Measurements from ENCODE around the gene LYSMD4.
A peak's percentile ranks its signal among the peaks of the same experiment; 100 is the strongest.

The LYSMD4 gene

DNA sequence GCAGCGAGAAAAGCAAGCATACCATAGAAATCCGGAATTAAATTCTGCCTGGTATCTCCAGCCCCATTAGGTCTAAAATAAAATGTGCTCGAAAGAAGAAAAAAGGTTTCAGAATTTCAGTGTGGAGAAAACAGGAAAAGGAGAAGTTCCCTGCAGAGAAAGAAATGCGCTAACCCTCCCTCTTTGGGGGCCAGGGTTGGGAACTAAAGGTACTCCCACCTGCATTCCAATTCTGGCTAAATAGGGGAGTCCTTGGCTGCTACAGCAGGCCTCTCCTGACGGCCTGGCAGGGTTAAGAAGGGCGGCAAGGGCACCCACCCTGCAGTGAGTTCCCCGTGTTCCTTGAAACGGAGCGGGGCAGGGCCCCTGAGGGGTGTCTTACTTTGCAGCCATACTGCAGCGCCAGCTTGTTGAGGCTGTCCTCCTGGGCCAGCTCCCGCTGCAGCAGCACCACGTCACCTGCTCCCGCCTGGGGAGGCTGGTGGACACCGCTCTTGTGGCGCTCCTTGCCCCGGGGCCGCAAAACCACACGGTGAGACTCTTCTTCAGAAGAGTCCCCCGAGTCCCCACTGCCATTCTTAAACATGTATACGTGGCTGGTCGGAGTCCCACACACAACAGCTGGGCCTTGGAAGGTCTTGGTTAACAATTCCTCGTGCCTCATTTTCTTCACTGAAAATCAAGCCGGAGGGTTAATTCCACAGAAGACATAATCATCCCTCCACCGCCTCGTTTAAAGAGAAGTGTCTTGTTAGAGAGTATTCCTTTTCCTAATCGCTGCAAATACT is 1.7 kb downstream of the LYSMD4 start:
- no peak for DNase-seq (ENCODE audit: low read depth, low spot score)

DNA sequence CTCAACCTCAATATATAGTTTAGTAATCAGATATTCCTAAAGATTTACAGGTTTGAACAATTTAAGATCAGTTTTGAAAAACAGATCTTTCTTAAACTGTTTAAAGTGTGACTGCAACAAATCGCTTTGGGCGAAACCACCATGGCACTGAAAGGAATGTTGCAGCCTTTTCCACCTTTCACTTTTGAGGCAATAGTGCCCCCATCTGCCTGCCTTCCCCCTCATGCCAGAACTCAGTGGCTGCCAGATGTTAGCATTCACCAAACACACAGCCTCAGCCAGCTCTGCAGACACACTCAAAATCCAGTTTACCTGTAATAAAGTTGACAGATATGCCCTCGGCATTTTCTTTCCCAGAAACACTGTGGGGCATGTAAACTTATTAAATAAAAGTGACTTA is 3.3 kb downstream of the LYSMD4 start:
- DNase-seq (ENCODE audit: low read depth, low spot score), result peak; percentile 63

- no peak for DNase-seq (ENCODE audit: low read depth, low spot score)
Measured at GRCh38 chr15:99729327-99729726, 3.9 kb downstream of the LYSMD4 start.

DNA sequence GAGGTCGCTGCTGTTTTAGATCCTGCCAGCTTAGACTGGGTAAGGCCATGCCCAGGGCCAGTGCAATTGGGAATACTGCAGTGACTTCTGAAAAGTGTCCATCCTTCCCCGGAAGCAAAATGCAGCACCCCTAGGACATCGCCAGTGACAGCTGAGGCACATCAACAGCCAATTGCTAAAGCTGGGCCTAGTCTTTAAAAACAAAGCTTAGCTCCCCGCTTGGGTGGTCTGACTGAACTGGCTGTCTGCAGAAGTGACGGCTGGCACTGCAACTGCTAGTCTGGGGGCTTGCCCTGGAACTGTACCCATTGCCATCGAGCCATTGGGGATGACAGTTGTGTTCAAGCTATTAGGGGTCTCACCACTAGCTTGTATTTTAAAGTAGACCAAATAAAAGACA is 4.3 kb downstream of the LYSMD4 start:
- no peak for DNase-seq (ENCODE audit: low read depth, low spot score)

GRCh38 chr15:99727733-99728132 is 5.5 kb downstream of the LYSMD4 start:
- no peak for DNase-seq (ENCODE audit: low read depth, low spot score)

- no peak for DNase-seq (ENCODE audit: low read depth, low spot score)
Measured at GRCh38 chr15:99727330-99727729, 5.9 kb downstream of the LYSMD4 start.

GRCh38 chr15:99726333-99726732 is 6.9 kb downstream of the LYSMD4 start:
- no peak for DNase-seq (ENCODE audit: low read depth, low spot score)

DNA sequence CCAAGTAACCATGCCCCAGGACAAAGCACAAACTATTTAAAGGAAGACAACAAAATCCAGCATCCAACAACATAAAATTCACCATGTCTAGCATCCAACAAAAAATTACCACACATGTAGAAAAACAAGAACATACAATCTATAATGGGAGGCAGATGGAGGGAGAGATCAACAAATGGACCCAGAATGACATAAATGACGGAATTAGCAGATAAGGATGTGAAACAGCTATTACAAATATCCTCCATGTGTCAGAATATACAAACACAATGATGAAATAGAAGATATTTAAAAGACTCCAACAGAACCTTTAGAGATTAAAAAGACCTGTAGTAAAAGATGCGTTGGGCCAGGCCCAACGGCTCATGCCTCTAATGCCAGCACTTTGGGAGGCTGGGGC is 10.8 kb downstream of the LYSMD4 start:
- no peak for DNase-seq (ENCODE audit: low read depth, low spot score)

GRCh38 chr15:99721896-99722295 is 11.3 kb downstream of the LYSMD4 start:
- no peak for DNase-seq (ENCODE audit: low read depth, low spot score)

- no peak for DNase-seq (ENCODE audit: low read depth, low spot score)
Measured at GRCh38 chr15:99721104-99721778, 12.0 kb downstream of the LYSMD4 start.

DNA sequence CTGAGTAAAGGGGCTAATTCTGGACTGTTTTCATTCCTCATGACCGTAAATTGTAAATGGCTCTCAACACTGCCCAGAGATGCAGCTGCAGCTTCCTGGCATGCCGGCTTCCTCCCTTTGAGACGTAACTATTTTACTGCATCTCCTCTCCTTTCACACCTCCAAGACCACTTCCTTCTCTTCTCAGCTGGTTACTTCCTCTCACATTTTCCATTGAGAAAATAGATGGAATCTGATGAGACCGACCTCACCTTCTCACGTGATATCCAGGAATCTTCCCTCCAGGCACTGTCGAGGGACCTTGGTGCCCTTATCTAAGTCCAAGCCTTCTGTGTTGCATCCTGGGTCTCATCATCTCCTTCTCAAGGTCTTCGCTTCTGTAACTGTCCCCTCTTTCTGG is 12.7 kb downstream of the LYSMD4 start:
- no peak for DNase-seq (ENCODE audit: low read depth, low spot score)

- DNase-seq (ENCODE audit: low read depth, low spot score), result peak; percentile 80
Measured at GRCh38 chr15:99719096-99719541, 14.1 kb downstream of the LYSMD4 start.

GRCh38 chr15:99718421-99718820 is 14.8 kb downstream of the LYSMD4 start:
- DNase-seq (ENCODE audit: low read depth, low spot score), result no peak

GRCh38 chr15:99717161-99718009 is 15.9 kb downstream of the LYSMD4 start:
- no peak for DNase-seq (ENCODE audit: low read depth, low spot score)

GRCh38 chr15:99716540-99717095 is 16.6 kb downstream of the LYSMD4 start:
- DNase-seq (ENCODE audit: low read depth, low spot score), result no peak

DNA sequence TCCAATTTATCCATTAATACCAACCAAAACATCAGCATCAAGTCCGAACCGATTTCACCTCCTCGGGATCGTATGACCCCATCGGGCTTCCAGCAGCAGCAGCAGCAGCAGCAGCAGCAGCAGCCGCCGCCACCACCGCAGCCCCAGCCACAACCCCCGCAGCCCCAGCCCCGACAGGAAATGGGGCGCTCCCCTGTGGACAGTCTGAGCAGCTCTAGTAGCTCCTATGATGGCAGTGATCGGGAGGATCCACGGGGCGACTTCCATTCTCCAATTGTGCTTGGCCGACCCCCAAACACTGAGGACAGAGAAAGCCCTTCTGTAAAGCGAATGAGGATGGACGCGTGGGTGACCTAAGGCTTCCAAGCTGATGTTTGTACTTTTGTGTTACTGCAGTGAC is 20.8 kb downstream of the LYSMD4 start:
- no peak for DNase-seq (ENCODE audit: low read depth, low spot score)

- DNase-seq (ENCODE audit: low read depth, low spot score), result no peak
Measured at GRCh38 chr15:99711625-99712024, 21.6 kb downstream of the LYSMD4 start.

DNA sequence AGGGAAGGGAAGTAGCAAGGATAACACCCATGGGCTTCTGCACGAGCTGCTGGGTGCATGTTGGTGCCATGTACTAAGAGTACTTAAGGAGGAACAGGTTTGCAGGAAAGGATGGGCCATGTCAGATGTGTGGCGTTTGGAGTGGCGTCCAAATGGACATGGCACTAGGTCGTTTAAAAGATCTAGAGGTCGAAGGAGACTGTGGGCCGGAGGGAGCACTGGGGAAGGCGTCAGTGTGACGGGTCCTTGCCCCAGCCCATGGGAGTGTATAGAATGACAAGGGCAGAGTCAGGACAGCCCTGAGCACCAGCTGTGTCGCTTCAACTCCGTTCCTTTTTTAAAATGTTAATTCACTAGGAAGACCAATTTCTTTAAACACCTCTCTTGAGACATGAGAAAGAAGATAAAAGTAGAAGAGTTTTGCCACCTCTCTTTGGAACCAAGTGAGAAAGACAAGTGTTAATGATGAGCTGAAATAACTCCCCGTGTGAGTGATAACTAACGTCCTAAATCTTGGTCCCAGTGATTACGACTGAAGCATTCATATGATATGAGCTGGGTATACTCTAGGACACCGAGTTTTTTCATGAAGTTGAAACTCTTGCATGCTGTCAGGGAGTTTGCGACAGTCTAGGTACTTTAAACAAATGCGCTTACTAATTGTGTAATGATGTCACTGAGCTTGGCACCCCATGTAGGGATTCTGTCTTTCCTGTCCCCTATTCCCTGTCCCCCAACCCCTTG is 23.8 kb downstream of the LYSMD4 start:
- DNase-seq (ENCODE audit: low read depth, low spot score), result no peak

DNA sequence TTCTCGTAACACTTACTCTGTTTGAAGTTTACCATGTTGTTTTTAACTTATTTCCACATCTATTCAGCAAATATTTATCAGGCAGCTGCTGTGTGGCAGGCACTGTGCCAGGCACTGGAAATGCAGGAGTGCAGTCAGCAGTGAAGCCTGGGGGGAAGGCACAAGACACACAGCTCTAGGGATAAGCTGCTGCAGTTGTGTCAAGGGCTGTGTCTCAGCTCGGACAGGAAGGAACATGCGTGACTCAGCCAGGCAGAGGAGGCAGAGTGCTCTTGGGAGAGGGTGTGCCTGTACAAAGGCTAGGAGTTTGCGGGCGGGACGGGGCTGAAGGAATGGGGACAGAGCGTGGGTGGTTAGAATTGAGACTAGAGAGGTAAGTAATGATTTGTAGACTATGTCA is 24.7 kb downstream of the LYSMD4 start:
- DNase-seq (ENCODE audit: low read depth, low spot score), result peak; percentile 61

DNA sequence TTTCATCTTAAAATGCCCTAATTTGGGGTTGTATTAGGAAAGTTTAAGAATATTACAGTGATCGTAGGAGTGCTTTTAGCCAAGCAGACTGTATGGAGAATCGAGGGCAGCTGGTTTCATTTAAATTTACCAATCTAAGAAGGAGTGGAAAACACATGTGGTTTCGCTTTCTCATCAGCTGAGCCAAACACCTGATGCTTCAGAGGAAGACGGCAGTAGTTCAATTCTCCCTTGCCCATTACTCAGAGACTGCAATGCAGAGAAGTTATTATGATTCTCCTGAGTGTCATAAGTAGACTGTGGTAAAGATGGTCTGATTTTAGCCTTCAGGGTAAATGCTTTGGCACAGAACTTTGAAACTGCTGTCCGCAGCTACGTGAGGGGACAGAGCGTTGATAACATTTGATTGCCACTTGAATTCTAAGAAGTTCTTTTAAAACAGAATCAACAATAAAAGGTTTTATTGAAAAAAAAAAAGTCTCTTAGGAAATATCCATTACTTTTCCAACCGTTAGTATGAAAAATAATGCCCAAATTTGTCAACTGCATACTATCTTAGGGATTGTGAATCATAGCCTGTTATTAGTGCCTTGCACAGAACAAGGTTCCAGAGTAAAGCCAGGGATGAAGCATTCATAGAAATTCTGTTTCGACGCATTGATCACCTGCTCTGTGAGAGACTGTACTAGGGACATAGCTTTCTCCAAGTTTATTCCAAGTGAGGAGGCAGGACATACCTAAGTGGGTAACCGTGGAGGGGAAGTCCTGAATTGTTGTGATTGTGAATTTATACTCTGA is 25.6 kb downstream of the LYSMD4 start:
- no peak for DNase-seq (ENCODE audit: low read depth, low spot score)
